GM12878 (cell line): ENCODE results near the gene REN. TPM values are rescaled to one million over a fixed set of nuclear protein-coding genes. Genes with fewer than 3 reads are reported as not detected.
A peak's percentile ranks its signal among the peaks of the same experiment; 100 is the strongest.

Source experiments
- ATAC-seq: fragments of 200-7000 bp; cut with Tn5 transposase; 3 replicates; pipeline ENCODE4 v1.9.1; 2020; ENCODE audit warnings: mild to moderate bottlenecking, moderate library complexity
- BruUV-seq: library from RNA; stranded (reverse); fragments of 400-500 nt; replicated peaks from 2 replicates; lab custom pipeline; 2021; lab: Mats Ljungman, UMichigan
- CTCF ChIA-PET: fragments of 300-600 bp; sonication (Branson Sonifier 250); formaldehyde crosslinking; extraction: SDS; loops from one replicate; lab custom pipeline; 2021; ENCODE audit warnings: inconsistent platforms; lab: Yijun Ruan, JAX
- POLR2A ChIA-PET: fragments of 350-600 bp; formaldehyde crosslinking; extraction: SDS; loops from one replicate; lab custom pipeline; 2021; ENCODE audit warnings: inconsistent platforms; lab: Charles Lee
- RAD21 ChIA-PET: fragments of 300-600 bp; sonication (Branson Sonifier 250); formaldehyde crosslinking; loops from one replicate; lab custom pipeline; 2023; ENCODE audit warnings: antibody characterized with exemption; ENCODE audit not compliant: unreplicated experiment; lab: Charles Lee
- SMC1A ChIA-PET: fragments of 300-600 bp; sonication (Branson Sonifier 250); formaldehyde crosslinking; loops from one replicate; lab custom pipeline; 2023; ENCODE audit not compliant: unreplicated experiment, uncharacterized antibody; lab: Charles Lee
- DNase-seq: peaks from one replicate; pipeline ENCODE4 v3.0.0-alpha.2; 2011; ENCODE audit warnings: low read depth, low spot score
- FAIRE-seq: peaks from 3 replicates; lab custom pipeline; 2011; peaks lifted over from hg19 to GRCh38; lab: Jason Lieb, UNC
- H2AFZ ChIP-seq: 2 replicates; pipeline ENCODE4 v1.6.0; 2011; ENCODE audit warnings: low read depth, low read length, control low read depth; ENCODE audit not compliant: control insufficient read depth
- H3K27ac ChIP-seq: 2 replicates; pipeline ENCODE4 v1.5.1; 2011; ENCODE audit warnings: control low read depth; ENCODE audit not compliant: control insufficient read depth, insufficient read depth
- H3K27me3 ChIP-seq, 2 experiments: replicated peaks in 1 of 2; 2 replicates each; pipeline versions ENCODE4 v1.6.0 to v1.6.1; 2011; ENCODE audit warnings: low read length in 1 of 2; ENCODE audit not compliant: control insufficient read depth in 2 of 2, insufficient read depth in 2 of 2
- H3K36me3 ChIP-seq, 2 experiments: 2 replicates each; pipeline ENCODE4 v1.5.1; 2011; ENCODE audit warnings: low read length in 1 of 2; ENCODE audit not compliant: control insufficient read depth in 2 of 2, insufficient read depth in 2 of 2
- H3K4me1 ChIP-seq: 2 replicates; pipeline ENCODE4 v1.6.1; 2011; ENCODE audit warnings: mild to moderate bottlenecking, low read length, moderate library complexity, mixed read lengths; ENCODE audit not compliant: control insufficient read depth, insufficient read depth
- H3K4me2 ChIP-seq: 2 replicates; pipeline ENCODE4 v1.6.0; 2011; ENCODE audit warnings: control low read depth; ENCODE audit not compliant: control insufficient read depth, insufficient read depth
- H3K4me3 ChIP-seq: fragments of 200-600 bp; sonication (generic); 2 replicates; pipeline ENCODE4 v1.5.1; 2016
- H3K79me2 ChIP-seq: 2 replicates; pipeline ENCODE4 v1.6.0; 2011; ENCODE audit warnings: low read length; ENCODE audit not compliant: control insufficient read depth, insufficient read depth
- H3K9ac ChIP-seq: 2 replicates; pipeline ENCODE4 v1.8.0; 2011; ENCODE audit warnings: low read length, control low read depth, mixed read lengths; ENCODE audit not compliant: control insufficient read depth, insufficient read depth
- H3K9me3 ChIP-seq: replicated peaks from 3 replicates; pipeline ENCODE4 v1.5.1; 2011; ENCODE audit warnings: mild to moderate bottlenecking, low read length; ENCODE audit not compliant: control insufficient read depth, insufficient read depth
- H4K20me1 ChIP-seq: 2 replicates; pipeline ENCODE4 v1.6.0; 2011; ENCODE audit not compliant: control insufficient read depth, insufficient read depth
- CBX3 ChIP-seq: fragments of 200-600 bp; sonication (generic); IDR thresholded peaks from 2 replicates; pipeline ENCODE4 v1.6.1; 2016; ENCODE audit warnings: low read depth, borderline replicate concordance
- CBX5 ChIP-seq: sonication (generic); IDR thresholded peaks from 2 replicates; pipeline ENCODE4 v1.6.1; 2016; ENCODE audit warnings: low read depth, moderate library complexity, mild to moderate bottlenecking, inconsistent platforms
- IRF4 ChIP-seq: IDR thresholded peaks from 2 replicates; pipeline ENCODE4 v1.6.1; 2011; ENCODE audit warnings: low read depth, low read length
- NFYB ChIP-seq: IDR thresholded peaks from 2 replicates; pipeline ENCODE4 v1.6.1; 2011; ENCODE audit warnings: low read depth, mild to moderate bottlenecking, low read length, improper control_type of control experiment, moderate library complexity; ENCODE audit not compliant: insufficient read depth
- ZNF384 ChIP-seq: IDR thresholded peaks from 2 replicates; pipeline ENCODE4 v1.6.1; 2012; ENCODE audit warnings: low read depth, mild to moderate bottlenecking, low read length, improper control_type of control experiment, borderline replicate concordance
- WGBS: methylation state at CpG from one replicate; pipeline ENCODE4 v1.1.6; 2016; ENCODE audit warnings: low lambda C conversion rate; ENCODE audit not compliant: insufficient replicate concordance, insufficient coverage; ENCODE audit errors: missing lambda C conversion rate; 5-methylcytosine and 5-hydroxymethylcytosine counted together
- in situ Hi-C: fragments of 300-500 bp; cut with MboI; formaldehyde crosslinking; loops from 9 replicates; pipeline ENCODE4 v1.14.3; 2018; ENCODE audit warnings: mixed read lengths
- intact Hi-C: fragments of 100-400 bp; cut with micrococcal nuclease; formaldehyde crosslinking; loops from one replicate; pipeline ENCODE4 v1.14.2; 2022; ENCODE audit not compliant: unreplicated experiment
- polyA plus RNA-seq, 11 experiments: library from polyadenylated mRNA; depleted of rRNA in 4 of 11; unstranded in 6 of 11; stranded (reverse) in 5 of 11; fragments of >200 nt; fragmentation: Nextera tagmentation in 4 of 11; fragmentation: Illumina TruSeq in 1 of 11; extraction: Ambion mirVana in 4 of 11; extraction: Trizol in 1 of 11; gene quantifications; 1 replicate in 1 of 11; 2 replicates in 10 of 11; pipeline versions ENCODE4 v1.2.1 to v1.2.3, GENCODE V29; 2011 to 2016; ENCODE audit warnings: inconsistent platforms in 2 of 11, missing spikeins in 2 of 11, low read depth in 1 of 11
- total RNA-seq, 4 experiments: library from RNA; depleted of rRNA in 3 of 4; stranded (reverse); fragments of >200 nt in 3 of 4; fragmentation: Illumina TruSeq in 1 of 4; extraction: Trizol in 1 of 4; gene quantifications; 2 replicates each; pipeline versions ENCODE4 v1.2.1 to v1.2.3, GENCODE V29; 2013 to 2021
- TF ChIP-seq, protein P1 (sequence below): IDR thresholded peaks from 2 replicates; pipeline ENCODE4 v1.6.1; 2012; ENCODE audit warnings: mild to moderate bottlenecking, low read depth, low read length
- TF ChIP-seq, protein P2 (sequence below): IDR thresholded peaks from 2 replicates; pipeline ENCODE4 v1.6.1; 2012; ENCODE audit warnings: low read depth, low read length, improper control_type of control experiment
- TF ChIP-seq, protein P3 (sequence below): fragments of 150-350 bp; IDR thresholded peaks from 2 replicates; pipeline ENCODE4 v1.6.1; 2014; ENCODE audit warnings: mild to moderate bottlenecking, low read depth, low read length

REN gene
- total and polyA plus RNA-seq, 10 of the 15 experiments (the other 5 are each of a cell fraction or from before 2014, with no cell fraction given), result not detected

DNA sequence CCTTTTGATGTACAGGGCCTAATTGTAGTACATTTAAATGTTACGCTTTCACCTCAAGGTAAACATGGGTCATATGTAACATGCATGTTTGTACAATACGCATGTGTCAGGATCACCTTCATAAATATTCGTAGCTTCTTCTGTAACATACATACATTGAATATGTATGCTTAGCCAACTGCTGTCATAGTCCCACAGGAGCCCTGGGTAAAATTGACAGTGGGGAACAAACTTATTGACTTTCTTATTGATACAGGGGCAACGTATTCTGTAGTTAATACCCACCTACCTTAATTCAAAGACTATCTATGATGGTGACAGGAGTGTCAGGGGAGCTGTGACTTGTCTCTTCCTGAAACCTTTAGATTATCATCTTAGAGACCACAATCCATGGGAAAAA is 3.7 kb upstream of the REN start:
- TF ChIP-seq CBX5, result peak; percentile 31; the same call in 1 of the 2 replicates
- no peak for TF ChIP-seq CBX3
- in situ Hi-C loops, result loop anchor here (5.0 to 10.0 kb wide), 3 partner anchors 37 to 335 kb away; no protein-coding TSS in a partner anchor
- Histone ChIP-seq H3K4me2 (no peak overlapping the region), H3K27me3 (no peaks in the 10 kb centered on the region), H2AFZ (no peak overlapping the region), H3K36me3 (no peaks in the 10 kb centered on the region), H4K20me1 (no peaks in the 10 kb centered on the region), H3K27ac (no peak overlapping the region), H3K4me1 (no peaks in the 10 kb centered on the region), H3K9me3 (peaks cover 8% of the 10 kb centered on the region; the same call in 2 of the 3 replicates), H3K9ac (no peak overlapping the region), H3K79me2 (no peaks in the 10 kb centered on the region), H3K4me3 (no peak overlapping the region)
- no peak for DNase-seq
- ChIA-PET RAD21 (no interaction called here), POLR2A (interaction anchor here (1.6 kb wide), 1 partner anchor 9 kb away, joined by 3 read pairs; no protein-coding TSS in a partner anchor), CTCF (interaction anchor here (0.8 to 1.6 kb wide), 2 partner anchors 41 to 194 kb away, joined by 3 to 8 read pairs; no protein-coding TSS in a partner anchor), SMC1A (interaction anchor here (1.1 to 9.1 kb wide), 2 partner anchors 193 to 229 kb away, joined by 3 to 97 read pairs; partner anchors contain the start of gene PLEKHA6)
- no peak for FAIRE-seq
- intact Hi-C loops, result loop anchor here (10.0 kb wide), 2 partner anchors 225 to 335 kb away; no protein-coding TSS in a partner anchor
- no peak for ATAC-seq
- WGBS, result 34% methylated on average over 4 of the region's 4 CpGs
- BruUV-seq, result no TSS peak

GRCh38 chr1:204167730-204168129 is 1.6 kb upstream of the REN start:
- SMC1A ChIA-PET, result interaction anchor here (0.6 to 9.1 kb wide), 7 partner anchors 38 to 213 kb away, joined by 3 to 97 read pairs (median 3); partner anchors contain the start of gene PLEKHA6
- DNase-seq (no peak), FAIRE-seq (no peak), ATAC-seq (no peak)
- H3K4me3 ChIP-seq, result no peak overlapping the region
- peaks cover 8% of the 10 kb centered on the region; the same call in 2 of the 3 replicates for H3K9me3 ChIP-seq
- no peaks in the 10 kb centered on the region for H3K79me2 ChIP-seq
- POLR2A ChIA-PET, result no interaction called here
- H3K4me1 ChIP-seq, result no peaks in the 10 kb centered on the region
- RAD21 ChIA-PET, result interaction anchor here (2.5 kb wide), 1 partner anchor 194 kb away, joined by 12 read pairs; no protein-coding TSS in a partner anchor
- CTCF ChIA-PET, result interaction anchor here (1.3 to 9.3 kb wide), 9 partner anchors 8 to 336 kb away, joined by 3 to 195 read pairs (median 5); partner anchors contain the start of gene PLEKHA6
- TF ChIP-seq NFYB (no peak), ZNF384 (no peak), IRF4 (no peak)
- TF ChIP-seq, protein P1, sequence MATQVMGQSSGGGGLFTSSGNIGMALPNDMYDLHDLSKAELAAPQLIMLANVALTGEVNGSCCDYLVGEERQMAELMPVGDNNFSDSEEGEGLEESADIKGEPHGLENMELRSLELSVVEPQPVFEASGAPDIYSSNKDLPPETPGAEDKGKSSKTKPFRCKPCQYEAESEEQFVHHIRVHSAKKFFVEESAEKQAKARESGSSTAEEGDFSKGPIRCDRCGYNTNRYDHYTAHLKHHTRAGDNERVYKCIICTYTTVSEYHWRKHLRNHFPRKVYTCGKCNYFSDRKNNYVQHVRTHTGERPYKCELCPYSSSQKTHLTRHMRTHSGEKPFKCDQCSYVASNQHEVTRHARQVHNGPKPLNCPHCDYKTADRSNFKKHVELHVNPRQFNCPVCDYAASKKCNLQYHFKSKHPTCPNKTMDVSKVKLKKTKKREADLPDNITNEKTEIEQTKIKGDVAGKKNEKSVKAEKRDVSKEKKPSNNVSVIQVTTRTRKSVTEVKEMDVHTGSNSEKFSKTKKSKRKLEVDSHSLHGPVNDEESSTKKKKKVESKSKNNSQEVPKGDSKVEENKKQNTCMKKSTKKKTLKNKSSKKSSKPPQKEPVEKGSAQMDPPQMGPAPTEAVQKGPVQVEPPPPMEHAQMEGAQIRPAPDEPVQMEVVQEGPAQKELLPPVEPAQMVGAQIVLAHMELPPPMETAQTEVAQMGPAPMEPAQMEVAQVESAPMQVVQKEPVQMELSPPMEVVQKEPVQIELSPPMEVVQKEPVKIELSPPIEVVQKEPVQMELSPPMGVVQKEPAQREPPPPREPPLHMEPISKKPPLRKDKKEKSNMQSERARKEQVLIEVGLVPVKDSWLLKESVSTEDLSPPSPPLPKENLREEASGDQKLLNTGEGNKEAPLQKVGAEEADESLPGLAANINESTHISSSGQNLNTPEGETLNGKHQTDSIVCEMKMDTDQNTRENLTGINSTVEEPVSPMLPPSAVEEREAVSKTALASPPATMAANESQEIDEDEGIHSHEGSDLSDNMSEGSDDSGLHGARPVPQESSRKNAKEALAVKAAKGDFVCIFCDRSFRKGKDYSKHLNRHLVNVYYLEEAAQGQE, result no peak
- TF ChIP-seq, protein P2, sequence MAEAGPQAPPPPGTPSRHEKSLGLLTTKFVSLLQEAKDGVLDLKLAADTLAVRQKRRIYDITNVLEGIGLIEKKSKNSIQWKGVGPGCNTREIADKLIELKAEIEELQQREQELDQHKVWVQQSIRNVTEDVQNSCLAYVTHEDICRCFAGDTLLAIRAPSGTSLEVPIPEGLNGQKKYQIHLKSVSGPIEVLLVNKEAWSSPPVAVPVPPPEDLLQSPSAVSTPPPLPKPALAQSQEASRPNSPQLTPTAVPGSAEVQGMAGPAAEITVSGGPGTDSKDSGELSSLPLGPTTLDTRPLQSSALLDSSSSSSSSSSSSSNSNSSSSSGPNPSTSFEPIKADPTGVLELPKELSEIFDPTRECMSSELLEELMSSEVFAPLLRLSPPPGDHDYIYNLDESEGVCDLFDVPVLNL, result no peak
- TF ChIP-seq, protein P3, sequence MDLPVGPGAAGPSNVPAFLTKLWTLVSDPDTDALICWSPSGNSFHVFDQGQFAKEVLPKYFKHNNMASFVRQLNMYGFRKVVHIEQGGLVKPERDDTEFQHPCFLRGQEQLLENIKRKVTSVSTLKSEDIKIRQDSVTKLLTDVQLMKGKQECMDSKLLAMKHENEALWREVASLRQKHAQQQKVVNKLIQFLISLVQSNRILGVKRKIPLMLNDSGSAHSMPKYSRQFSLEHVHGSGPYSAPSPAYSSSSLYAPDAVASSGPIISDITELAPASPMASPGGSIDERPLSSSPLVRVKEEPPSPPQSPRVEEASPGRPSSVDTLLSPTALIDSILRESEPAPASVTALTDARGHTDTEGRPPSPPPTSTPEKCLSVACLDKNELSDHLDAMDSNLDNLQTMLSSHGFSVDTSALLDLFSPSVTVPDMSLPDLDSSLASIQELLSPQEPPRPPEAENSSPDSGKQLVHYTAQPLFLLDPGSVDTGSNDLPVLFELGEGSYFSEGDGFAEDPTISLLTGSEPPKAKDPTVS, result no peak
- no peaks in the 10 kb centered on the region for H3K36me3 ChIP-seq
- H2AFZ ChIP-seq, result no peak overlapping the region
- in situ Hi-C loops, result loop anchor here (5.0 to 10.0 kb wide), 3 partner anchors 40 to 337 kb away; no protein-coding TSS in a partner anchor
- H4K20me1 ChIP-seq, result no peaks in the 10 kb centered on the region
- H3K27me3 ChIP-seq, result no peaks in the 10 kb centered on the region
- 16% methylated on average over 5 of the region's 5 CpGs for WGBS
- no peak overlapping the region for H3K9ac ChIP-seq
- no peak overlapping the region for H3K4me2 ChIP-seq
- no TSS peak for BruUV-seq
- intact Hi-C loops, result loop anchor here (10.0 kb wide), 2 partner anchors 227 to 337 kb away; no protein-coding TSS in a partner anchor
- H3K27ac ChIP-seq, result no peak overlapping the region
